Chondrocyte (in vitro differentiated cells): Measurements from ENCODE around the gene PAM16. TPM values are rescaled to one million over a fixed set of nuclear protein-coding genes. Genes with fewer than 3 reads are reported as not detected.
A peak's percentile ranks its signal among the peaks of the same experiment; 100 is the strongest.

ENCODE experiments used
- DNase-seq: peaks from one replicate; pipeline ENCODE4 v3.0.0; 2021; ENCODE audit warnings: mixed read lengths, low spot score
- H3K27ac Mint-ChIP-seq: one replicate; pipeline ENCODE4 v1.8.0; 2021; ENCODE audit warnings: mild to moderate bottlenecking, moderate library complexity, mixed read lengths; ENCODE audit not compliant: unreplicated experiment
- H3K27me3 Mint-ChIP-seq: 2 replicates; pipeline ENCODE4 v1.8.0; 2021; ENCODE audit warnings: low read depth, mixed read lengths
- H3K36me3 Mint-ChIP-seq: 2 replicates; pipeline ENCODE4 v1.8.0; 2021; ENCODE audit warnings: low read depth, mixed read lengths
- H3K4me1 Mint-ChIP-seq: 2 replicates; pipeline ENCODE4 v1.8.0; 2021; ENCODE audit warnings: low read depth, mild to moderate bottlenecking, mixed read lengths
- H3K4me3 Mint-ChIP-seq: one replicate; pipeline ENCODE4 v1.8.0; 2021; ENCODE audit warnings: mild to moderate bottlenecking, moderate library complexity, mixed read lengths; ENCODE audit not compliant: unreplicated experiment
- H3K9me3 Mint-ChIP-seq: 2 replicates; pipeline ENCODE4 v1.8.0; 2021; ENCODE audit warnings: low read depth, mixed read lengths
- CTCF ChIP-seq: fragments of 200-600 bp; sonication (generic); IDR thresholded peaks from 2 replicates; pipeline ENCODE4 v1.5.0; 2021; ENCODE audit warnings: antibody characterized with exemption, mild to moderate bottlenecking, moderate library complexity
- total RNA-seq: library from RNA; stranded (reverse); gene quantifications from 3 replicates; pipeline ENCODE4 v1.2.1, GENCODE V29; 2021

The PAM16 gene
- total RNA-seq, 1 donor from 2014 or later = 24.4 TPM

- Mint-ChIP-seq H3K36me3 (no peaks in the 10 kb centered on the region), H3K27ac (peak overlapping the region; percentile 76), H3K9me3 (no peaks in the 10 kb centered on the region), H3K27me3 (no peaks in the 10 kb centered on the region), H3K4me1 (peaks cover 55% of the 10 kb centered on the region), H3K4me3 (peak overlapping the region; percentile 38)
- peak; percentile 79 for TF ChIP-seq CTCF
- DNase-seq = no peak
Observed at GRCh38 chr16:4328046-4328781, 22.9 kb downstream of the PAM16 start.

GRCh38 chr16:4327386-4328045, 23.6 kb downstream of the PAM16 start:
- no peak overlapping the region for H3K27ac Mint-ChIP-seq
- no peak overlapping the region for H3K4me3 Mint-ChIP-seq

GRCh38 chr16:4325253-4325758, 25.8 kb downstream of the PAM16 start:
- peak overlapping the region; percentile 83 for H3K27ac Mint-ChIP-seq
- peaks cover 72% of the 10 kb centered on the region for H3K4me1 Mint-ChIP-seq
- TF ChIP-seq CTCF = no peak
- no peak overlapping the region for H3K4me3 Mint-ChIP-seq
- DNase-seq = no peak
- no peaks in the 10 kb centered on the region for H3K9me3 Mint-ChIP-seq
- H3K27me3 Mint-ChIP-seq = no peaks in the 10 kb centered on the region
- H3K36me3 Mint-ChIP-seq = no peaks in the 10 kb centered on the region

More at GRCh38 chr16:4327386-4328045, 23.6 kb downstream of the PAM16 start:
- peaks cover 58% of the 10 kb centered on the region for H3K4me1 Mint-ChIP-seq
- H3K36me3 Mint-ChIP-seq = no peaks in the 10 kb centered on the region
- H3K27me3 Mint-ChIP-seq = no peaks in the 10 kb centered on the region
- DNase-seq = no peak
- TF ChIP-seq CTCF = no peak
- no peaks in the 10 kb centered on the region for H3K9me3 Mint-ChIP-seq

GRCh38 chr16:4324492-4325252, 26.4 kb downstream of the PAM16 start:
- H3K27ac Mint-ChIP-seq = peak overlapping the region; percentile 76
- H3K9me3 Mint-ChIP-seq = no peaks in the 10 kb centered on the region
- peaks cover 73% of the 10 kb centered on the region for H3K4me1 Mint-ChIP-seq
- no peak for DNase-seq
- H3K4me3 Mint-ChIP-seq = no peak overlapping the region
- H3K27me3 Mint-ChIP-seq = no peaks in the 10 kb centered on the region
- TF ChIP-seq CTCF = no peak
- no peaks in the 10 kb centered on the region for H3K36me3 Mint-ChIP-seq
